NCI-H345 treated with DMSO at 0.1 percent for 48 hours (cell line): ENCODE measurements around the gene ME3.
"Not testable (repeated sequence)": the region's sequence is repeated elsewhere in the genome, so short reads cannot be mapped to it uniquely, and the experiment has no call there.

Experiments
- DNase-seq: peaks from one replicate; lab custom pipeline; 2025; ENCODE audit not compliant: unreplicated experiment; lab: John Stamatoyannopoulos, UW

ME3 gene

DNA sequence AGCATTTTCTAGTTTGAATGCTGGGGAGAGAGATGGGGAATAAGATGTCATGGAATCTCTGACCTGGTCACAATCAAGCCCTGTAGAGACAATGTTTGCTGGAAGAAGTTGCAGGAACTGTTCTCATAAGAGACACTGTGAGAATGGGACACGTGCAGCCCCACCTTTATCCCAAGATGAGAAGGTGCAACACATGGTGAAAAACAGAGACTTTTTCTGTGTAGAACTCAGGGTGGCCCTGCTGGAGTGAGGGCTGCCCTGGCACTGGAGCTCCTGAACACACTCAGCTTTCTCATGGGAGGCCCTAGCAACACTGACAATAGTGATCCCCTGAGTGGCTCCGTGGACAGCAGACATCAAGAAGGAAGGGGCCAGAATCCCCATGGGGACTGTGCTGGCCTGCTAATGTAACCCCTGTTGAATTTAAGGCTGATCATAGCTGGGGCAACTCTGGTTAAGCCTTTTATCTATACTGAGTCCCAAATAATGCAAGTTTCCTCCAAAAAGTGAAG lies 106.6 kb downstream of the ME3 start:
- no peak for DNase-seq

DNA sequence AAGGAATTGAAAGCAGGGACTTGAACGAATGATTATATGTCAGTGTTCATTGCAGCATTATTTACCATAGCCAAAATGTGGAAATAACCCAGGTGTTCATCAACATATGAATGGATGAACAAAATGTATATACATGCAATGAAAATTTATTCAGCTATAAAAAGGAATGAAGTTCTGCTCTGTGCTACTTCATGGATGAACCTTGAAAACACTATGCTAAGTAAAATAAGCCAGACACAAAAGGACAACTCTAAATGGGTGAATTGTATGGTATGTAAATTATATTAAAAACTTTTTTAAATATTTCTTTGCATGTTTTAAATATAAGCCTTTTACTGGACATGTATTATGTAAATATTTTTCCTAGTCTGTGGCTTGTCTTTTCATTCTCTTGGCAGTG lies 107.0 kb downstream of the ME3 start:
- no peak for DNase-seq

DNA sequence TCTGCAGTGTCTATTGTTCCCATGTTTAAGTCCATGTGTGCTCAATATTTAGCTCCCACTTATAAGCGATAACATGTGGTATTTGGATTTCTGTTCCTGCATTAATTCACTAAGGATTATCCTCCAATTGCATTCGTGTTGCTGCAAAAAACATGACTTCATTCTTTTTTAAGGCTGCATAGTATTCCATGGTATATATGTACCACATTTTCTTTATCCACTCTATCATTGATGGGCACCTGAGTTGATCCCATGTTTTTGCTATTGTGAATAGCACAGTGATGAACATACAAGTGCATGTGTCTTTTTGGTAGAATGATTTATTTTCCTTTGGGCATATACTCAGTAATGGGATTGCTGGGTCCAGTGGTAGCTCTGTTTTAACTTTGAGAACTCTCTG lies 109.6 kb downstream of the ME3 start:
- not testable (repeated sequence) for DNase-seq

DNA sequence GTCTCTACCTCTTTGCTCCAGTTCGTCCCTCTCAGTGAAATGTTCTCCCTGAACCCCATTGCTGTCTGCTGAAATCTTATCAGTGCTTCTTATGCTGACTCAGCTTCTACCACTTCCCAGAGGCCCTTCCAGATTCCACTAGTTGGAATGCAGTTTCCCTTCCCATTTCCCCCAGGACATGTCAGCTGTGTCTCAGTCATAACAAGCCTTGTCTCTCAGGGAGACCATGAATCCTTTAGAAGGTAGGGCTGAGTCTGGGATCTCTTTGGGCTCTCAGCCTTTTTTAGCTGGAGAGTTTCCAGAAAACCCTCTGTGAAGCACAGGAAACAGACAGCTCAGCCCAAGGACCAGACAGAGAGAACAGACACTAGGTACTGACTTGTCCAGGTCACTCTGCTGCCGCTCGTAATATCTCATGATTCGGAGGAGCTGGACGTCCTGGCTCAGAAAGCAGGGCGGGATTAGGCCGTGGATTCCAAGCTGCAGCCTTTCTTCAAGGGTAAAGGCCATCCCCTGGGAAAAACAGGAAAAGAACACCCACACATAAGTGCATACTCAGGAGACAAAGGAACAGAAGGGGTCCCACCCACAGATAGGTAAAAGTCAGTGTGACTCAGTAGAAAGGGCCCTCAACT lies 113.0 kb downstream of the ME3 start:
- DNase-seq, result no peak

DNA sequence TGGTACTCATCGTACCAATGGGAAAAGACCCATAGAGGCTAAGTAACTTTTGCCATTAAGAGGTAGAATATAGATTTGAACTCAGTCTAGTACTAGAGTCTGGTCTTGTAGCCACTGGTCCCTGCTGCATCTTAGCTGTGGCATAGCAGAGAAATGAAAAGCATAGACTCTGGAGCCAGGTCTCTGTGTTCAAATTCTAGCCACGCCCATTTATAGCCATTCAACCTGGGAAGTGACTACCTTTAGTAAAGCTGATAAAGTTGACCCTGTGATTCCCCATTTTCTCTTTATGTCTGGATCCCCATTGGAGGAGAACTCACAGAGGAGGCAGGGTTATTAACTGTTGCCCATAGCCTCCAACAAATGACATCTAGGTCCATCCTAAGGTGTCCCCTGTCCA lies 113.6 kb downstream of the ME3 start:
- no peak for DNase-seq

DNA sequence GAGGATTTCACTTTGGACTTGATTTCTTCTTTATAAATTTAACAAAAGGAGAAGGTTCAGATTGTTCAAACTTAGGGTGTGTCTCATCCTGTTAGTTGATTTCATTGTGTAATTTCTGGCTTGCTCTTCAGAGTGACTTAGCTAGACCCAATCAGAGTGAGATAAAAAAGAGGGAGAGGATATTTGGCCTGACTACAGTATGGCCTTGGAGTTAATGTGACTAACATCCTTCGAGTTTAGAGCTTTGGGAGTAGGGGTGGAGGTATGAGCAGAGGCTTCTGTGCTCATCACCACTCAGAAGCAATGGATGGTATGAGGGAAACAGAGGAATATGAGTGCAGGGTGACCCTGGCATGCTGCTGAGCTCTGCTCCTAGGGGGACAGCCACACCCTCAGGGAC lies 114.2 kb downstream of the ME3 start:
- no peak for DNase-seq

DNA sequence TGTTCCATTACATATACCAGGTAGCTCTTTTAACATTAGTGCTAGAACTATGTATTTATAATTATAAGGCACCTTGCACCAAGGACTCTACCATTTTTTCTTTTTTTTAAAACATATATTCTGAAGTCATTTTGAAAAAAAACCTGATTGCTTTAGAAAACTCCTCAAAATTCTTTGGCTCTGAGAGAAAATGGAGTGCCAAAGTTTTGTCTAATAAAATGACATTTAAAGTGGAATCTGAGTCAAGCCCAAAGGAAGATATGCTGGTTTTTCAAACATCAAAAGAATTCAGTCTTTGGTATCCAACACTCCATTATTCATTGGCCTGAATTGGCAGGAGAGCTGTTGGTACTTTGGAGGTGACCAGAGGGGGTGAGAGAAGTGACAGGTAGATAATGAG lies 116.5 kb downstream of the ME3 start:
- no peak for DNase-seq

DNA sequence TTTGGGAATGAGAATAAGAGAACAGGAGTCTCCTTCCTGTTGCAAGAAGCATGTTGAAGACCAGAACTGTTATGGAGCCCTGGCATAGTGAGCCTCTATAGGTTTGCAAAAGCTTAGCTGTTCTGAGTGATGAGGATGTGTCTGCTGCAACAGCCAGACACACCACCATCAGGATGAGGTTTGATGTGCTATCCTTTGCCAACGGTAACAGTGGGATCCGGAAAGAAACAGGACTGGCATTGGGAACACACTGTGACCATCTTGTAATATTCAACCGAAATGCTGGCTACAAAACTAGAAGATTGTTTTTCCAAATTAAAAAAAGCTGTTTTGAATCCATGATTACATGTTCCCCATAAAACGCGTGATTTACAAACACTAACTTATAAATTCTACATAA lies 117.0 kb downstream of the ME3 start:
- no peak for DNase-seq

DNA sequence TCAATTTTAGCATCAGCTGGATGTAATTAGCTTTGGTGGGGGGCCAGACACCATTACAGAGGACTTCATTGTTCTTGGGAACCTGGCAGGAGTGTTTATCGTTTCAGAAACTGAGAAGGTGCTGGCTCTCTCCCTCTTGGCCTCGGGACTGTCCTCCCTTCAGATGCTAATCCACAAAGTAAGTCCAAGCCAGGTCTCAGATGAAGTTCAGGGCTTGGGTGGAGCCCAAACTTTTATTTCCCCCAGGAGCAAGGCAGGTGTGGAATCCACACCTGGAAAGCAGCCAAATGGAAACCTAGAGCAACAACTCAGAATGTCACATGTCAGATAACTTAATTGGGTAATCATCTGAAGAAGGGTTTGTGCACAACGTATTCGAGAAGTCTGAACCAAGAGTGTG lies 119.2 kb downstream of the ME3 start:
- DNase-seq, result no peak

DNA sequence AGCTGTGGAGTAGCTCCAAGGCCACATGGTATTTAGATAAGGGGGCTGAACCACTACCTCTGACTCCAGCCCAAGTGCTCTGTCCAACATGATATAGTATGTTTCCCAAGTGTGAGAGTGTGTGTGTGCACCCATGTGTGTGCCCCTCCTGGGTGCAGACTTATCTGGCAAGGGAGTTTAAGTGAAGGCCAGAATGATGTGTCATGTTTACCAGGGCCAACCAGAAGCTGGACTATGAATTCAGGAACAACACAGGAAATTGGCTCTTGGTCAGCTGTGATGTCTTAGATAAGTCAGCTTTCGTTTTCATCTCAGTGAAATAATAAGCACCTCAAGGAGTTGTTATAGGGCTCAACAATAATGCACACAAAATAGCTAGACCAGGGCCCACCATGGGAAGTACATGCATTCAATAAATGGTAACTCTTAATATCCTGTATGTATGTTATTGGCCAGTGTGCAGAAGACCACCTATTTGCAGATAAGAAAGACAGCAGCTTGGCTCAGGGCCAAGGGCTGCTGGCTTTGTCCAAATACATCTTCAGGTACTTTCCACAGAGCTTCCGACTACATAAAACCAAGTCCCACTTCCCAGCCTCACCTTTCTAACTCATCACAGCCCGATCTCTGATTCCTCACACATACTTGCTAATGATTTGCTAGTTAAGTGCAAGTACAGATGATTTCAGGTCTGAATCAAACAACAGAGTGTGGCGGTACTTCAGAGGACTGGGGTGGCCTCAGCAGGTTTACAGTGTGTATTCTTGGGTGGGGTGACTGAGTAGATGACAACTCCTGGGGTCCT lies 120.9 kb downstream of the ME3 start:
- DNase-seq, result no peak

DNA sequence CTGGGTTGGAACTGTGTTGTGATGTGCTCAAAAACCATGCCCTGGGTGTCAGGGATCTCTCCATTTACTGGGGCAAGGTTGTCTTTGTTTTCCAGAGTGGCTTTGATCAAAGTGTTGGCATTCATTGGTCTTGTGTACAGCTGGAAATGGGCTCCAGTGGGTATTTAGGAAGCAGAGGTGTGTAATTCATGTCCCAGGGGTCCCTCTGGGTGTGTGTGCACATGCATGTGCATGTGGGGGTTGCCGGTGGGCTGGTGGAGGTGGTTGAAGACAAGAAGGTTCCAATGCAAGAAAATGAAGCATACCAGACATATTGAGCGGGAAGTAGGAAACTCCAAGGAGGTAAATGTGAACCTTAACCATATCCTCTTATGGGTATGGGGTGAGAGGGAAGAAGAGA lies 121.7 kb downstream of the ME3 start:
- DNase-seq, result no peak

DNA sequence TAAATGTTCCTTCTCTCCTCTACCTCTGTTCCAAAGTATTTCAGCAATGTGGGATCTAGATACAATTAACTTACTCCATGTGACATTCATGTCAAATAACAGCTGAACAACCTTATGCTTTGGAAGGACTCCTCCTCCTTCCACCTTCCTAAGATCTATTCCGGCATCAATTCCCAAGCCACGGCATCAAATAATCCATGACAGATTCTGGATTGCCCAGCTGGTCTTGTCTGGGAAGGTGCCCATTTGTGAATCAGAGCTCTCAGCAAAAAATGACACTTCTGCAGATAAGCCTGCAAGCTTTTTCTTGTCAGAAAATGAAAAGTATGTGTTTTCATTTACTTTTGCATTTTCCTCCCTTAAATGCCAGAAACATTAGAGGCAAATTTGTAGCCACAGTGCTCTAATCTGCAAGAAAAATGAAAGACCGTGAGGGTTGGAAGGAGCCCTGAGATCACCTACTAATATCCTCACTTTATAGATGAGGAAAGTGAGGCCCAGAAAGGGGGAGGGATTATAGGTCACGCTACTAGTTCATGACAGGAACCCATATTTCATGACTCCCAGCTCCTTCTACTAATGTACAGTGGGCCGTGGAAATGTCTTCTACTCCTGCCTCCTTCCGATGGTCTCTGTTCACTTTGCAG lies 124.0 kb downstream of the ME3 start:
- DNase-seq, result no peak

DNA sequence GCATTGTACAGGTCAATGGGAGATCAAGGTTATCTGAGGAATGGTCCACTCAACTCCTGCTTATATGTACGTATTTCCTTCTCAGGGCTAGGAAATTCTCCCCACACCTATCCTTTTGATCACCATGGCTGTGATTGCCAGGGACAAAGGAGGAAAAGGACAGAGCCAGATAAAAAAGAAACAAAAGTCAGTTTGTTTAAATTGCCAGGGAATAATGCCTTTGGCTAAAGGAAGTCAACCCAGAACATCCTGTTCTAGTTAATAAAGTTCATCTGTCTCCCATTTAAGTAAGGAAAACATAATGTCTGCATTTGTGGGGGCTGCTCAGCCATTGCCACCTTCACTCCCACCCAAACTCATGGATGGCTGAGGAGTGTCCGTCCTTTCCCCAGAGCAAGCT lies 124.7 kb downstream of the ME3 start:
- DNase-seq, result no peak

DNA sequence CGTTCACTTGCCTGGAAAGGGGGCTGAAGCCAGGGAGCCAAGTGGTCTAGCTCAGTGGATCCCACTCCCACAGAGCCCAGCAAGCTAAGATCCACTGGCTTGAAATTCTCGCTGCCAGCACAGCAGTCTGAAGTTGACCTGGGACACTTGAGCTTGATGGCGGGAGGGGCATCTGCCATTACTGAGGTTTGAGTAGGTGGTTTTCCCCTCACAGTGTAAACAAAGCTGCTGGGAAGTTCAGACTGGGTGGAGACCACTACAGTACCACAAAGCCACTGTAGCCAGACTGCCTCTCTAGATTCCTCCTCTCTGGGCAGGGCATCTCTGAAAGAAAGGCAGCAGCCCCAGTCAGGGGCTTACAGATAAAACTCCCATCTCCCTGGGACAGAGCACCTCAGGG lies 131.1 kb downstream of the ME3 start:
- not testable (repeated sequence) for DNase-seq

DNA sequence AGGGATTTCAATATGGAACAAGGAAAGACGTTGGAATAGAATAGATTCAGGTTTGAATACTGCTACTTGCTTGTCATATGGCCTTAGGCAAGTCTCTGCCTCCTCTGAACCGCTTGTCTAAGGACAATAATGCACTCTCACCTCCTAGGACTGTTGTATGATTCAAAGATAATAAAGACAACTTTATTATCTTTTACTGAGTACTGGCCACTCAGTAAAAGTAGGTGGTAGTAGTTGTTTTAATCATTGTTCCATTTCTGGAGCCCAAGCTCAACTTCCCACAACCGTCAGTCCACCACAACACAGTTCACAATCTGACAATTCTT lies 134.2 kb downstream of the ME3 start:
- DNase-seq, result no peak

DNA sequence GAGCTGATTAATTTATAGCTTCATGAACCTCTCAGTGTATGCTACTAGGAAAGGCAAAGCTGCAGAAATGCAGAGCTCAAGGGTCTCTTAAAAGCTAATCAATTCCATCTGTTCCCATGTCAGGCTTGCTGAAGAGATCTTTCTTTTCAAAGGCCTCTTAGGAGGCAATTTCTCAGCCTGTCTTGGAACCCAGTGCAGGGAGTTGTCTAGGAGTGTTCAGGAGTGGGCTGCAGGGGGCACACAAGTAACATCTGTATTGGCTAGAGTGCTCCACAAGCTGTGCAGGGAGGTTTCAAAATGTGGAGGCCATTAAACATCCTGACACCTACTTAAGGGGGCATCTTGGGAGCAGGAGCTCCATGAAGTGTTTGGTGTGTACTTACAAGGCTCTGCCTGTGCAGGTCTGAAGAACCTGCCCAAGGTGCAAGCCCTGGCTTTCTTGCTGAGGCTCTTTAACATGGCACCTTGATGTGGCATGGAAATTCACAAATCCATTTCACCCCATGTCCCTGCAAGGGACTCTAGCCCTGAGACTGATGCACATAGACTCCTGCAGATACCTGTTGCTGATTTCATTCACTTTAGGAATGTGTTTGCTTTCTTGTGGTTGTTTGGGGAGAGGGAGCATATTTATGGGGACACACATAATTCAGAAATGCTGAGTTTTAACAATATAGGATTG lies 134.7 kb downstream of the ME3 start:
- DNase-seq, result no peak

DNA sequence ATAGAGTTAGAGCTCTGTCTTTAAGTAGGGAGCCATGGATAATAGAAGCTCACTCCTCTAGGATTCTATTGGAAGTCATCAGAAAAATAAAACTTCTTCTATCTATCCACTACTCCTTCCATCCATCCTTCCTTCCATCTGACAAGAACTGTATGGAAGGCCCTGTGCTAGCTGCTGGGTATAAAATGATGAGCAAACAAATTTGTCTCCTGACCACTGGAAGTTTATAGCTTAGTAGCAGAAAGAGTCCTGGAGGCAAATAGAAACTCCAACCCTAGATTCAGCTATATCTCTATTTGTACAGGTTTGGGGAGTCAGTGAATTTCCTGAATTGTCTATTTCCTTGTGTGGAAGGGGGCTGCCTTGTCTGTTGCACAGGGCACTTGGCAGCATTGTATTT lies 136.6 kb downstream of the ME3 start:
- DNase-seq, result no peak

DNA sequence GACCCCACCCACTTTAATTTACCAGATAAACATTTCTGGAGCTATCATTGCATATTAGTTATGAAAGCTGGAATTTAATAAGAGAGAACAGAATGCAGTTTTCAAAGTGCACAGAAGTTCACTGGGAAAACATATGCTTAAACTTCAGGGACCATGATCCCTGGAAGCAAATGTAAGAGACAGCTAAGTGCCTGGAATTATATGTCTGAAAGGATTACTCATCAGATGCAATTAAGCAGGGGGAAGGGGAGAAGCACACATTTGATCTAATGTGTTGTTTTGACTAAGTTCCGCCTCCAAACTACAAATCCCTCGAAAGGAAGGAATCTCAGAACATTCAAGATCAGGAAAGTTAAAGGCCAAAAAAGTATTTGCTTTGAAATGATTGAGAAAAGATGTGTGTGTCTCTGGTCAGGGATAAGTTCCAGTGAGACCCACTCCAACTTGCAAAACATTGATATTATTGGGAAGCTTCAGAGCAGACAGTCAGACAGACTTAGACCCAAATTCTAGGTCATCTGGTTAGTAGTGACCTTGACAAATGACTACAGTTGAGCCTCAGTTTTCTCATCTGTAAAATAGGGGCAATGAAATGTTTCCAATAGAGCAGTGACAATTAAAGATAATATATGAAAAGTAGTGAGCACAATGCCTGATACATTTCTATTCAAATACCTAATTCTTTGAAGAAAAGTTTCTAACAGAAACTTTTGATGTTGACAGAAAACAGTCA lies 147.6 kb downstream of the ME3 start:
- DNase-seq, result no peak

DNA sequence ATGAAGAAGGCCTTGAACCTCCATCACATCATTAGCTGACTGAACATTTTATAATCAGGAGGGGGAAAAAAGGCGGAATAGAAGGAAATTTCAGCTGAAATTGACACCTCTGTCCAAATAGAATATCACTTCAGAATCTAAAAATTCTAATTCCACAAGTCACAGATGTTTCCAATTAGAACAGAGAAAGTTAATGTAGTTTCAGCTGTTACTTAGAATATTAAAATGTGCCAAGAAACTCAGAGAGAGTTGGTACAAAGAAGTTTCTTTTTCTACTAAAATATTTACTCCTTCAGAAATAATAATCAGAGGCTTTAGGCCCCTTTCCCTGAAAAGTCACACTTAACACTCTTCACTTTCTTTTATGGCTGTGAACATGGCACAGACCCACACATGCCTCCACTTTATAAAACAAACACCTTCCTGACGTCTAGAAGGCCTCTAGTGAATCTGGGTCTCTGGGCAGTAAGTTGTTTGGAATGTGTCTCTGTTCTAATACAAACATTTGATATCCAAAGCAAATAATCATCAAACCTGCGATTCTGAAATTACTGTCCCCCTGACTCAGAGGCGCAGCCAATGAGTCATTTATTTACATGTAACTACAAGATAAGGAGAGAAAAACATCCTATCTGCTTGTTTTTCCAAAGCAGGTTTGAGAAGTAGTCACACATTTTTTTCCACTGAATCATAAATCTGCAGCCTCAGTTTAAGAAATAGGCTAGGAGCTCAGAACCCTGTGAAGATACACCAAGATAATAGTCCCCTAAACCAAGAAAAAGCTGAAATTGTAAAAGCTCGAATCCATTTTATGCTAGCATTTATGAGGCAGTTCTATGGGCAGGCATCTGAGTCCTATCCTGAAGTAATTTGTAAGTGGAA lies 148.4 kb downstream of the ME3 start:
- DNase-seq, result no peak

DNA sequence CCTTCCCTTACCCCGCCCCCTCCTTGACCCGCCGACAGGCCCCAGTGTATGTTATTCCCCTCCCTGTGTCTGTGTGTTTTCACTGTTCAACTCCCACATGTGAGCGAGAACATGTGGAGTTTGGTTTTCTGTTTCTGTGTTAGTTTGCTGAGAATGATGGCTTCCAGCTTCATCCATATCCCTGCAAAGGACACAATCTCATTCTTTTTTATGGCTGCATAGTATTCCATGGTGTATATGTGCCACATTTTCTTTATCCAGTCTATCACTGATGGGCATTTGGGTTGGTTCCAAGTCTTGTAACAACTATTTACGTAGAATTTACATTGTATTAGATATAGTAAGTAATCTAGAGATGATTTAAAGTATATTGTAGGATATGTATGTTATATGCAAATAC lies 149.9 kb downstream of the ME3 start:
- DNase-seq, result not testable (repeated sequence)
